Fibroblast of pulmonary artery (primary cell): Measurements from ENCODE around the gene ANO2.

Experiments used
- DNase-seq: peaks from one replicate; pipeline ENCODE4 v3.0.0-alpha.2; 2010; ENCODE audit warnings: low read depth
- H3K4me3 ChIP-seq: replicated peaks from 2 replicates; pipeline ENCODE4 v1.5.1; 2011; ENCODE audit warnings: low read depth, mild to moderate bottlenecking, control low read depth, low read length, moderate library complexity
- TF ChIP-seq, protein P1 (sequence below): IDR thresholded peaks from 2 replicates; pipeline ENCODE4 v1.5.1; 2011; ENCODE audit warnings: mild to moderate bottlenecking, control low read depth, low read length, inconsistent platforms; ENCODE audit errors: missing control alignments

Gene ANO2

DNA sequence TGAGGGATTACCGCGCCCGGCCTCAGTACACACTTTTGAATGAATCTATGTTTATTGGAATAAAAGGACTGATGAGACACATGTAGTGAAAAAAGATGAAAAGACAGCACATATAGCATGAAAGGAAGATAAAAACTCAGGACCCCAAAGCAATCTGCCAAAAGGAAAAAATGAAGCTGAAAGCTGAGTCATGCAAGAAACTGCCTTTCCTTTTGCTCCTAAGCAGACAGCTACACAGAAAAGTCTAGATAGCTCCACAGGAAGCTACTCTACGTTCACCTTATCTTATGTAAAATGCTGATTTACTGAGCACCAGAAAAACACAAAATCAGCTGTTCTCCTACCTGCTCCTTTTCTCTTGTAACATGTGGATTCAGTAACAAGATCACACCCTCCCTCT lies 384.8 kb downstream of the ANO2 start:
- TF ChIP-seq, protein P1, sequence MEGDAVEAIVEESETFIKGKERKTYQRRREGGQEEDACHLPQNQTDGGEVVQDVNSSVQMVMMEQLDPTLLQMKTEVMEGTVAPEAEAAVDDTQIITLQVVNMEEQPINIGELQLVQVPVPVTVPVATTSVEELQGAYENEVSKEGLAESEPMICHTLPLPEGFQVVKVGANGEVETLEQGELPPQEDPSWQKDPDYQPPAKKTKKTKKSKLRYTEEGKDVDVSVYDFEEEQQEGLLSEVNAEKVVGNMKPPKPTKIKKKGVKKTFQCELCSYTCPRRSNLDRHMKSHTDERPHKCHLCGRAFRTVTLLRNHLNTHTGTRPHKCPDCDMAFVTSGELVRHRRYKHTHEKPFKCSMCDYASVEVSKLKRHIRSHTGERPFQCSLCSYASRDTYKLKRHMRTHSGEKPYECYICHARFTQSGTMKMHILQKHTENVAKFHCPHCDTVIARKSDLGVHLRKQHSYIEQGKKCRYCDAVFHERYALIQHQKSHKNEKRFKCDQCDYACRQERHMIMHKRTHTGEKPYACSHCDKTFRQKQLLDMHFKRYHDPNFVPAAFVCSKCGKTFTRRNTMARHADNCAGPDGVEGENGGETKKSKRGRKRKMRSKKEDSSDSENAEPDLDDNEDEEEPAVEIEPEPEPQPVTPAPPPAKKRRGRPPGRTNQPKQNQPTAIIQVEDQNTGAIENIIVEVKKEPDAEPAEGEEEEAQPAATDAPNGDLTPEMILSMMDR, result no peak
- DNase-seq, result no peak
- H3K4me3 ChIP-seq, result no peak overlapping the region

DNA sequence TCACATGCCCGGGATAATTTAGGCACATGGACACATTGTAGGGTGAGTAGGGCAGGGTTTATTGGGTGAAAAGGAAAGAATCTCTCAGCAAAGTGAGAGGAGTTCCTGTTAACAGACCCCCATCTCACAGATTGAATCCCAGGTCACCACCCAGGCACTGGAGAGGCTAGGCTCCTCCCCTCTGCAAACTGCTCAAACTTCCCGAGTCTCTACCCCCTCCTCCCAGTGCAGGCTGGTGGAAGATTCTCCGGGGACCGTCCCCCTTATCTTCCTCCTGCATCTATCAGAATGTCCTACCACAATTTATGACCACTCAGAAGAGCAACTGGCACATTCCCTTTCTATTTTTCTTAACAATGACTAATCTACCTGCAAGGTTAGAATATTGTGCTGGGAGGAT lies 387.2 kb downstream of the ANO2 start:
- TF ChIP-seq, protein P1, result no peak
- DNase-seq, result no peak
- H3K4me3 ChIP-seq, result no peak overlapping the region

DNA sequence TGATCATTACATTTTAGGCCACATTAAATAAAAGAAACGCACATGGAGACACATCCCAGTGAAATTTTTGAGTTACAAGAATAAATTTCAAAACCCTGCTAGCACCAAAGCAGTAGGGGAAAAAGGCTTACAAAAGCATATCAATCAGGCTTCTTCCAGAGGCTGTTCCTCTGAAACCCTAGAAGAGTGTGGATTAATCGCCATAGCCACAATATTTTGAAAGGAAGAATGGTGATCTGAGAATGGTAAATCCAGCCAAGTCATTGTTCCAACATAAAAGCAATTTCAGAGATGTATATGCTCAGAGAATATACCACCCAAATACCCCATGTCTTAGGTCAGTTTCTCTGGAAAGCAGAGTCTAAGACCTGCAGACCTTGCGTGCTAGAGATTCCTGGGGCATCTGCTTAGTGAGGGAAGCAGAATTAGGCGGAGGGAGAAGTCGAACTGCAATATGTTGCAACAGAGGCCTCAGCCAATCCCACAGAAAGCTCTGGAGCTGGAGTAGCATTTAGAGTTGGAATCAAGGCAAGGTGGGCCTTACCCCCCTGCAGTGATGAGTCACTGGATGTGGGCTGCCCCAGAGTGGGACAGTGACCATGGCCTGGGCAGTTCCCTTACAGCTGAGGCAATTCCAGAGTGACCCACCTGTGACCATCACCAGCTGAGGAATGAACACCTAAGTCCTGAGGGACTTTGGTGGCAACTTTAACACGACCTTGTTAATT lies 387.9 kb downstream of the ANO2 start:
- TF ChIP-seq, protein P1, result no peak
- DNase-seq, result no peak
- no peak overlapping the region for H3K4me3 ChIP-seq

DNA sequence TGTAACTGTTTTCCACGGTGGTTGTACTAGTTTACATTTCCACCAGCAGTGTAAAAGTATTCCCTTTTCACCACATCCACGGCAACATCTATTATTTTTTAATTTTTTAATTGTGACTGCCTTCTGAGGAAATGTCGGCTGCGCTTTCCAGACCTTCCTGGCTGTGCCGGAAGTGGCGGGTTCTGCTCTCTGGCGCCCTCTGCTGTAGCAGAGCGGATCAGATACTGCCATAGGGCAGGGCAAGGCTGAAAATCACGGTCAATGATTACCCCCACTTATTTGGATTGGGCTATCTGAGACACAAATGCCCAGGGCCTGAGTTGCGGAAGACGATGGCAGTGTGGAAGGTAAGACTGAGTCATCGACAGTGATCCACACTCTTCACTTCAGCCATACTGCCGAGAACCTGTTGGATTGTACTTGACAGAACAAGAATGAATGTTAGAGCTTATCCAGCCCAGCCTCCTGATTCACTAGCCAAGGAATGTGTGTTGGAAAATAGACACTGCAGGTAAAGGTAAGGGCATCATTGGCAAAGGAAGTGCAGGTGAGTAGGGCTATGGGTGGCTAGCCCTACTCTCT lies 388.9 kb downstream of the ANO2 start:
- no peak overlapping the region for H3K4me3 ChIP-seq
- TF ChIP-seq, protein P1, result peak; percentile 29
- no peak for DNase-seq

DNA sequence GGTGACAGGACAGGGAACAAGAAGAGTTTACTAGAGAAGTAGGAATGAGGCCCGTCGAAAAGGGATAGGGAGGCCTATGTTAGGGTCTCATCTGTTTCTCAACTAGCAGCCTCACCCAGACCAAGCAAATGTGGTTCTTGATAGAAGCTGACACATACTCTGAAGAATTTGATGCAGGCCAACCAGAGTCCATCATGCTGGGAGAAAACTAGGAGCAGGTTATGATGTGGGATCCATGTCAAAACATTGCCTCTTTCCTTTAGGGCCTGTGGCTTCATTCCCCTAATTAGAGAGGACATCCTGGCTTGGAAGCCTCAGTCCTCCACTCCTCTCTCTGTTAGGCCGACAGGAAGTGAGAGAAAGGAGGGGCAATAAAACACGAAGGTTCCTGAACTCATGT lies 390.3 kb downstream of the ANO2 start:
- no peak overlapping the region for H3K4me3 ChIP-seq
- no peak for DNase-seq
- TF ChIP-seq, protein P1, result no peak

DNA sequence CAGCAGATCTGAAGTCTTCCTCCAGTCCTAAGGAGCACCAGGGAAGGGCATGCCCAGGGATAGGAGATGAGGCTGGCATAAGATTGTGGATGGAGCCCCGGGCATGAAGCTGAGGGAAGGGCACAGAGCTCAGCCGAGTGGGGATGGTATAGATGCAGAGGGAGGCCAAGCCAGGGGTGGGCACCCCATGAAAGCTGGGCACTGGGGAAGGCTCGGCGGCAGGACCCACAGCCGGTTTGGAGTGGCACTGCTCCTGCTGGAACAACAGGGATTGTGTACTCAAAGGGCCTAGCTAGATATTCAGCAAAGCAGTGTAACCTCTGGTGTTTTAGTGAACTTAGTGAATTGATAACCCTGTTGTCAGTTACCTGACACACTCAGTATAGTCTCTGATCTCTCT lies 396.0 kb downstream of the ANO2 start:
- TF ChIP-seq, protein P1, result no peak
- no peak overlapping the region for H3K4me3 ChIP-seq
- no peak for DNase-seq
